ENCODE data around the gene PEPD. TPM values are rescaled to one million over a fixed set of nuclear protein-coding genes. Genes with fewer than 3 reads are reported as not detected.

Gene PEPD
- total RNA-seq, 4 donors from 2014 or later = 40.1 to 61.4 (median 53.4) TPM

- peak within 1 kb of the TSS; percentile 80 to 90 (median 86) for H3K4me3 ChIP-seq
- no peaks in the 10 kb centered on the region for H3K27me3 ChIP-seq
- WGBS, 2 donors = 0% methylated on average over 12 of the region's 118 CpGs; no CpG with 5 or more reads in 1 of the 2 donors
- peaks cover 15 to 69% (median 45%) of the 10 kb centered on the region in 3 donors for H3K4me1 ChIP-seq
- H3K27ac ChIP-seq = peak within 1 kb of the TSS; percentile 97 to 99 (median 99)
- intact Hi-C loops (cut with DNase I) = loop anchor here (5.0 kb wide), 1 partner anchor 71 kb away; the partner anchor contains the start of gene CEBPA
- peaks cover 0 to 3% (median 0%) of the 10 kb centered on the region in 3 donors for H3K36me3 ChIP-seq
- no peaks in the 10 kb centered on the region for H3K9me3 ChIP-seq
- TF ChIP-seq CTCF (IDR thresholded peaks at IDR 0.05) (peak in 3 of 6 experiments; percentile 18 to 44 (median 34)), POLR2A (IDR thresholded peaks at IDR 0.05) (peak in 3 of 4 donors; percentile 86 to 96 (median 87))
- DNase-seq = peak; percentile 51
Observed at GRCh38 chr19:33373453-33374235, 147.9 kb downstream of the PEPD start, which contains the start of gene CEBPG. CEBPG (plus strand) TSS chr19:33373709; CDS start chr19:33379240, 5,531 bp downstream.

DNA sequence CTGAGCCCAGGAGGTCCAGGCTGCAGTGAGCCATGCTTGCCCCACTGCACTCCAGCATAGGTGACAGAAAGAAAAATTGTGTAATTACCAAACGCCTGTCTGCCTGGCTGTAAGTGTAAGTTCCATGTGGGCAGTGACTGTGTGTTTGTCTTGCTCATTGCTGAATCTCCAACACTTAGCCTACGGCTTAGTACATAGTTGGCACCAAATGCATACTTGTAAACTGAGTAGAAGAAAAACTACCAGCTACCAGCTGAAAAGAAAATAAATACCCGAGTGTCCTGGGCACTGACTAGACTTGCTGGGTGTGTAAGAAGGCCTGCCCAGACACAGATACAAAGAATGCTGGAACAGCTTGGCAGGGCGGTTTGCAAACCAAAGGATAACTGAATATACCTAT is 150.8 kb downstream of the PEPD start:
- no peak for DNase-seq
- WGBS, 2 donors = 38 to 59% methylated on average over 4 of the region's 4 CpGs
- Histone ChIP-seq H3K27me3 (no peaks in the 10 kb centered on the region), H3K4me3 (peak overlapping the region in 1 of 4 donors; percentile 3), H3K4me1 (peaks cover 9 to 52% (median 21%) of the 10 kb centered on the region in 3 donors), H3K27ac (peak overlapping the region; percentile 32 to 99 (median 89)), H3K36me3 (no peaks in the 10 kb centered on the region), H3K9me3 (no peaks in the 10 kb centered on the region)
- intact Hi-C loops (cut with DNase I) = loop anchor here (5.0 kb wide), 1 partner anchor 68 kb away; the partner anchor contains the start of gene CEBPA
- TF ChIP-seq POLR2A (IDR thresholded peaks at IDR 0.05) = no peak

GRCh38 chr19:33368074-33368864 is 153.3 kb downstream of the PEPD start:
- DNase-seq = no peak
- WGBS, 2 donors = 37 to 44% methylated on average over 5 of the region's 5 CpGs
- Histone ChIP-seq H3K27ac (peak overlapping the region in 2 of 4 donors; percentile 11 to 37), H3K9me3 (no peaks in the 10 kb centered on the region), H3K4me3 (no peak overlapping the region), H3K4me1 (peaks cover 0 to 36% (median 10%) of the 10 kb centered on the region in 3 donors), H3K27me3 (no peaks in the 10 kb centered on the region), H3K36me3 (no peaks in the 10 kb centered on the region)
- TF ChIP-seq POLR2A (IDR thresholded peaks at IDR 0.05) = no peak
- TF ChIP-seq CTCF (IDR thresholded peaks at IDR 0.05) = no peak
- intact Hi-C loops (cut with DNase I) = no loop called here

GRCh38 chr19:33366897-33367296 is 154.7 kb downstream of the PEPD start:
- 76 to 90% methylated on average over 5 of the region's 5 CpGs for WGBS, 2 donors
- Histone ChIP-seq H3K9me3 (no peaks in the 10 kb centered on the region), H3K27ac (no peak overlapping the region), H3K4me1 (peaks cover 0 to 24% (median 7%) of the 10 kb centered on the region in 3 donors), H3K36me3 (no peaks in the 10 kb centered on the region), H3K27me3 (no peaks in the 10 kb centered on the region), H3K4me3 (no peak overlapping the region)
- TF ChIP-seq CTCF (IDR thresholded peaks at IDR 0.05) (no peak), POLR2A (IDR thresholded peaks at IDR 0.05) (no peak)
- intact Hi-C loops (cut with DNase I) = no loop called here
- DNase-seq = no peak

DNA sequence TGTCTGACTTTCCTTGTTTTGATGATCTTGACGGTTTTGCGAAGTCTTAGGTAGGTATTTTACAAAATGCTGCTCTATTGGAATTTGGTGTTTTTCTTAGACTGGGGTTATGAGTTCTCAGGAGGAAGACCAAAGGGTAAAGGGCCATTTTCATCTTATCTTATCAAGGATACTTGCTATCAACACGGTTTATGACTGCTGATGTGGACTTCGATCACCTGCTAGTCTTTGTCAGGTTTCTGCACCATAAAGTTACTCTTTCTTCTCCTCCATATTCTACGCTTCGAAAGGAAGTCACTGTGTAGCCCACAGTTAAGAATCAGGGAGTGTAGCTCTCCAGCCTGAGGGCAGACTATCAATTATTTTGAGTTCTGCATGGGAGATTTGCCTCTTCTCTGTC is 155.5 kb downstream of the PEPD start:
- Histone ChIP-seq H3K27ac (no peak overlapping the region), H3K9me3 (no peaks in the 10 kb centered on the region), H3K4me3 (no peak overlapping the region), H3K27me3 (no peaks in the 10 kb centered on the region), H3K36me3 (no peaks in the 10 kb centered on the region), H3K4me1 (peaks cover 0 to 17% (median 0%) of the 10 kb centered on the region in 3 donors)
- no peak for DNase-seq
- intact Hi-C loops (cut with DNase I) = no loop called here
- WGBS, 2 donors = 83 to 88% methylated on average over 6 of the region's 6 CpGs
- TF ChIP-seq CTCF (IDR thresholded peaks at IDR 0.05) (no peak), POLR2A (IDR thresholded peaks at IDR 0.05) (no peak)

Measured in esophagus squamous epithelium (tissue), 5 donors.